ES-I3 (cell line): ENCODE data around the gene LRG1.
"Not testable (repeated sequence)": the region's sequence is repeated elsewhere in the genome, so short reads cannot be mapped to it uniquely, and the experiment has no call there.

Experiments
- H3K36me3 ChIP-seq: 2 replicates; pipeline ENCODE4 v1.6.1; 2013; ENCODE audit warnings: mild to moderate bottlenecking, low read length, control low read depth, moderate library complexity; ENCODE audit not compliant: insufficient read depth
- H3K4me1 ChIP-seq: 2 replicates; pipeline ENCODE4 v1.6.1; 2013; ENCODE audit warnings: mild to moderate bottlenecking, control low read depth, low read length; ENCODE audit not compliant: insufficient read depth
- H3K9ac ChIP-seq: 2 replicates; pipeline ENCODE4 v1.6.1; 2013; ENCODE audit warnings: low read depth, mild to moderate bottlenecking, low read length, moderate library complexity
- H3K9me3 ChIP-seq: 2 replicates; pipeline ENCODE4 v1.6.1; 2013; ENCODE audit warnings: mild to moderate bottlenecking, low read length, moderate library complexity; ENCODE audit not compliant: control insufficient read depth, insufficient read depth

The LRG1 gene

DNA sequence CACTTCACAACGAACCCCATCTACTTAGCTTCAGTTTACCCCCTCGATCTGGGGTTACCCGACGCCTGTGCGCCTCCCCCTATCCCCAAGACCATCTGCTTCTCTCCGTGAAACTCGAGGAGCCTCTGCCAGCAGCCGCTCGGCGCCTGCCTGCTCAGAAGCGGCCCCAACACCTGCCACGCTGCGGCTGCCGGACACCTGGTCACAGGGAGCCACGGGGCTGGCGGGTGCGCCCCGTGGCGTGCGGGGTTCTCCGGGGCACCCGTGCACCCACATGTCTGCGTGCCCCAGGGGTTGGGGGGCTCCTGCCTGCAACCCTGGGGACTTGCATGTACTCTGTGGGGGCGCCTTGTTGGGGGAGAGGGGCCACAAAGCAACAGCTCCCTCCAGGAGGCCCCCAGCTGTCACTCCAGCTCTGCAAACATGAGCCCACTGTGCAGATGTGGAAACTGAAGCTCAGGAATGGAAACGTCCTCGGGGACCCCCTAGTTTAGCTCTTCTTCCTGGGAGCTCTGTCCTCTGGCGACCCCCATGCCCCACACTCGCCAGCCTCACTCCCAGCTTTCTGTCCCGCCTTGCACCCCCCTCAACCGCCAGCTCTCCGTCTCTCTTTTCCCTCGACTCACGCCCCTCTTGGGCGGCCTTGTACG lies 26.7 kb upstream of the LRG1 start:
- Histone ChIP-seq H3K4me1 (no peaks in the 10 kb centered on the region; the same call in 1 of the 2 replicates), H3K9ac (no peak overlapping the region), H3K36me3 (no peaks in the 10 kb centered on the region), H3K9me3 (no peaks in the 10 kb centered on the region)

DNA sequence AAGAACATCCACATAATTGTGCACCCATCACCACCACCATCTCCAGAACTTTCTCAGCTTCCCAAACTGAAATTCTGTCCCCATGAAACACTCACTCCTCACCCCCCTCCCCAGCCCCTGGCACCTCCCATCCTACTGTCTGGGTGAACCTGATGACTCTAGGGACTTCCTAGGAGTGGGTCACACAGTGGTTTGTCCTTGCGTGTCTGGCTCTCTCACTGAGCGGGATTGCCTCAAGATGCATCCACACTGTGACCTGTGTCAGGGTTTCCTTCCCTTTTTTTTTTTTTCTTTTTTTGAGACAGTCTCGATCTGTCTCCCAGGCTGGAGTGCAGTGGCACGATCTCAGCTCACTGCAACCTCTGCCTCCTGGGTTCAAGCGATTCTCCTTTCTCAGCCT lies 23.7 kb upstream of the LRG1 start:
- not testable (repeated sequence) for H3K9ac ChIP-seq, H3K36me3 ChIP-seq, H3K9me3 ChIP-seq, H3K4me1 ChIP-seq

GRCh38 chr19:4562085-4562484 lies 22.2 kb upstream of the LRG1 start:
- H3K9me3 ChIP-seq, H3K36me3 ChIP-seq: not testable (repeated sequence)

DNA sequence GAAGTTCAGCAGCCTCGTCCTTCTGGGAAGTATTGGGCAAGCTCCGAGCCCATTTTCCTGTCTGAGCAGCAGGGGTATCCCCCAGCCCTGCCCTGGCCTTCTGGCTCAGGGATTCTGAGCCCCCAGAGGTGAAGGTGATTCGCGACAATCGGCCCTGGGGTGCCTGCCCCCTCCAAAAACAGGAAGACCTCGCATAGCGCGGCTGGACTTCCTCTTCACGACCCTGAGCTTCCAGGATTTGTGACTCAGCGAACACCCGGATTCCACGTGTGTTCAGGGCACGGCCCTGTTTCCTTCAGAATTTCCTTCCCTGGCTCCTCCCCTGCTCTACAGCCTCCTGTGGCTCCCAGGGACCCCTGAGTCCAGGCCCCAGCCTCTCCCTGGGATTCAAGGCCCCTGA lies 19.7 kb upstream of the LRG1 start, which contains the start of gene SEMA6B:
Gene SEMA6B, minus strand, starts transcription at position 116 of the 400 bp plus-strand sequence. CDS start 1,227 bp downstream, outside the sequence.
- Histone ChIP-seq H3K9me3 (no peaks in the 10 kb centered on the region), H3K4me1 (peaks cover 8% of the 10 kb centered on the region; the same call in 1 of the 2 replicates), H3K36me3 (no peaks in the 10 kb centered on the region), H3K9ac (no peak within 1 kb of the TSS)

More at GRCh38 chr19:4562085-4562484, 22.2 kb upstream of the LRG1 start:
- H3K4me1 ChIP-seq, H3K9ac ChIP-seq: not testable (repeated sequence)

GRCh38 chr19:4557971-4558941 lies 18.4 kb upstream of the LRG1 start:
- peaks cover 8% of the 10 kb centered on the region; the same call in 1 of the 2 replicates for H3K4me1 ChIP-seq
- no peaks in the 10 kb centered on the region for H3K9me3 ChIP-seq
- peak overlapping the region; percentile 13; the same call in 1 of the 2 replicates for H3K9ac ChIP-seq
- H3K36me3 ChIP-seq = no peaks in the 10 kb centered on the region

DNA sequence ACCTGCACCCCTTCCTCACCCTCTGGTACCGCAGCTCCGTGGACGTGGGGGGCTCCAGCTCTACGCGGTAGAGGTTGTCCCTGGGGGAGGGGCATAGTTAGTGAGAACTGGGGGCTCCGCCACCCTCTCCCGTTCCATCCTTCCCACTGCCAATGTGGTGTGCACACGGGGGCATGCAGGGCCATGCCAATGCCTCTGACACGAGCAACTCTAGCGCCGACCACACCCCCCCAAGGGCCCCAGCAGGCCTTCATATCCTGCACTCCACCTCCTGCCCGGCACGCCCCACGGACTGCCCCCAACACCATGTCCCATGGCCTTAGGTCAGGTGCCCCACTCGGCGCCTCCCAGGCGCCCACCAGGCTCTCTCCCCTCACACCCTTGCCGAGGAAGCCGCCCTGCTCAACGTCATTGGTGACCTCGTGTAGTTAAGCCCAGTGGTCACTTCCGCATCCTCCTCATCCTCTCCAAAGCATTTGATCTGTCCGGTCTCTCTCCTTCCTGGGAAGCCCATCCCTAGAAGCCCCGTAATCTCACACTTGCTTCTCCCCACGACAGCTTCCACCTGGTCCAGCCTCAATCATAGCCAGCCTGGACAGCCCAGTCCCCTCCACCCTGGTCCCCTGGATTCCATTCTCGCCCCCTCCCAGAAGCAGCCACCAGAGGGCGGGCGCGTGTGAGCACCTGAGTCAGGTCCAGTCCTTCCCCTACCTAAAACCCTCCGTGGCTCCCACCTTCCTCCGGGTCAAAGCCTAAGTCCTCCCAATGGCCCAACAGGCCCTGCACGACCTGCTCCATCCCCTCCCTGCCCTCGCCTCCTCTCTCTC lies 17.5 kb upstream of the LRG1 start:
- Histone ChIP-seq H3K4me1 (peaks cover 8% of the 10 kb centered on the region; the same call in 1 of the 2 replicates), H3K36me3 (peaks cover 5% of the 10 kb centered on the region), H3K9me3 (no peaks in the 10 kb centered on the region), H3K9ac (peak overlapping the region; percentile 17; the same call in 1 of the 2 replicates)

DNA sequence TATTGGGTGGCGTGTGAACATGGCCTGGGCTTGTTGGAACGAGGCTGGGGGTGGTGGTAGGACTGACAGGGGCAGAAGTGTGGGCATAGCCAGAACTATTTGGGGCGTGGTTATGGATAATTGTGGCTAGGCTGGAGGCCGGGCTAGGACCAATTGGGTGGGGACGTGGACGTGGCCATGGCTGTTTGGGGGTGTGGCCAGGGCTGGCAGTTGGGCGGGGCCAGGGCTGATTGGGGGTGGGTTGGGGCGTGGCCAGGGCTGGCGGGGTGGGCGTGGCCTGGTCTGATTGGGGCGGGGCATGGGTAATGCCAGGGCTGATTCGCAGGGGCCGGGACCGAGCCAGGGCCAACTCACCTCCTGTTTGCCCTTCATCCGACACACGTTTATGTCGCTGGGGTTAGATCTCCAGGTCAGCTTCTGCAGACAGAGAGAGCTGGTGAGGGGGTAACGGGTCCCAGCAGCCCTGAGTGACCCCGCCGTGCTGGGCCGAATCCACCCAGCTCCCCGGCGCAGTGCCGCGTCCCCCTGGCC lies 16.8 kb upstream of the LRG1 start:
- Histone ChIP-seq H3K9me3 (no peaks in the 10 kb centered on the region), H3K4me1 (peaks cover 8% of the 10 kb centered on the region; the same call in 1 of the 2 replicates), H3K9ac (peak overlapping the region; percentile 17; the same call in 1 of the 2 replicates), H3K36me3 (peaks cover 5% of the 10 kb centered on the region)

- peaks cover 5% of the 10 kb centered on the region for H3K36me3 ChIP-seq
- peaks cover 8% of the 10 kb centered on the region; the same call in 1 of the 2 replicates for H3K4me1 ChIP-seq
- H3K9me3 ChIP-seq = no peaks in the 10 kb centered on the region
- H3K9ac ChIP-seq = no peak overlapping the region
These were observed 16.1 kb upstream of the LRG1 start for GRCh38 chr19:4555657-4556561.

DNA sequence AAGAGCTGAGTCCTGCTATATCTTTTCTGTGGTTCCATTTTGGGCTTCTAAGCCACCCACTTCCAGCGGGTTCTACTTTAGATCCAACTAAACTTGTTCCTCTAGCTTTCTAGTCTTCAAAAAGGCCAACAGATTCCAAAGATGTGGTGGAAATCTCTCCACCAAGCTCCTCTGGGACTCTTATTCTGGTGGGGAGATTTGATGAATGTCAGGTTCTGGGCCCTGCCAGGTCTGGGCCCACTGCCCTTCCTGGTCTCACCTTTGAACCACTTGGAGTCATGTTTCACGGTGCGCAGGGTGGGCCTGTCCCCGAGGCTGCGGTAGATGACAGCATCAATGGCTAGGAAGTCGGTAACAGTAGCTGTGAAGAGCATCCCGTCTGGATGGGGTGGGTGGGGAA lies 14.9 kb upstream of the LRG1 start:
- Histone ChIP-seq H3K4me1 (peaks cover 8% of the 10 kb centered on the region; the same call in 1 of the 2 replicates), H3K9me3 (no peaks in the 10 kb centered on the region), H3K36me3 (peaks cover 5% of the 10 kb centered on the region), H3K9ac (no peak overlapping the region)

DNA sequence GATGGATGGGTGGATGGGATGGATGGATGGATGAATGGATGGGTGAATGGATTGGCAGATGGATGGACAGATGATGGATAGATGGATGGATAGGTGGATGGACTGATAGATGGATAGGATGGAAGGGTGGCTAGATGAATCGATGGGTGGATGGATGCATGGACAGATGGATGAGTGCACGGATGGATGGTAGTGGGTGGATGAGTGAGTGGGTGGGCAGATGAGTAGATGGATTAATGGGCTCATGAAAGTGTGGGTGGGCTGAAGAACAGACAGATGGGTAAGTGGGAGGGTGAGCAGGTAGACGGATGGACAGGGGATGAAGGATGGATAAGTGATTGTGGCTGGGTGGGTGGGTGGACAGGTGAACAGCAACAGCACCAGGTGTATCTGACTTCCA lies 13.9 kb upstream of the LRG1 start:
- Histone ChIP-seq H3K9me3 (no peaks in the 10 kb centered on the region), H3K4me1 (peaks cover 8% of the 10 kb centered on the region; the same call in 1 of the 2 replicates), H3K9ac (no peak overlapping the region), H3K36me3 (peaks cover 5% of the 10 kb centered on the region)

- Histone ChIP-seq H3K36me3 (peaks cover 5% of the 10 kb centered on the region), H3K4me1 (peaks cover 8% of the 10 kb centered on the region; the same call in 1 of the 2 replicates)
These were observed 13.4 kb upstream of the LRG1 start for GRCh38 chr19:4553092-4553695.

DNA sequence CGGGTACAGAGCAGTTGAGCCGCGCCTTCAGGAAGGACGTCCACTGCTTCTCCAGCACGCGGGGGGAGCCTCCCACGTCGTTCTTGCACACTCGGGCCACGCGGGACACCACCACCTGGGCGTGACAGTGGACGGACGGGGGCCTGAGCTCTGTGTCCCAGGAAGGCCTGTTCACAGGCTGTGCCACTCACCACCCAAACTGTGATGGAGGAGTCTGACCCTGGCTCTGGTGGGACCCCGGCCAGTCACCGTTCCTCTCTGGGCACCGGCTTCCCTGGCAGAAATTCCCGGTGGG lies 12.6 kb upstream of the LRG1 start:
- Histone ChIP-seq H3K9me3 (no peaks in the 10 kb centered on the region), H3K9ac (no peak overlapping the region), H3K4me1 (peaks cover 7% of the 10 kb centered on the region; the same call in 1 of the 2 replicates), H3K36me3 (peaks cover 5% of the 10 kb centered on the region)

More at GRCh38 chr19:4553092-4553695, 13.4 kb upstream of the LRG1 start:
- Histone ChIP-seq H3K9ac (no peak overlapping the region), H3K9me3 (no peaks in the 10 kb centered on the region)
